ENCODE measurements around the gene METAP2.
"Not testable (repeated sequence)": the region's sequence is repeated elsewhere in the genome, so short reads cannot be mapped to it uniquely, and the experiment has no call there.

- TF ChIP-seq CTCF, POLR2A (IDR thresholded peaks at IDR 0.05): not testable (repeated sequence)
Measured at GRCh38 chr12:95445099-95445498, 28.9 kb upstream of the METAP2 start.

Measured in Peyer's patch (tissue), 4 donors.